Mesothelial cell of epicardium (in vitro differentiated cells): Measurements from ENCODE around the gene LY6G5B. TPM values are rescaled to one million over a fixed set of nuclear protein-coding genes. Genes with fewer than 3 reads are reported as not detected.
A peak's percentile ranks its signal among the peaks of the same experiment; 100 is the strongest.

ENCODE experiments used
- DNase-seq, 2 experiments: peaks; one replicate each; pipeline ENCODE4 v3.0.0; 2021; ENCODE audit warnings: low spot score in 2 of 2; ENCODE audit not compliant: unreplicated experiment in 2 of 2
- H3K27ac Mint-ChIP-seq: 2 replicates; pipeline ENCODE4 v1.8.0; 2021; ENCODE audit warnings: mixed read lengths
- H3K27me3 Mint-ChIP-seq: 2 replicates; pipeline ENCODE4 v1.8.0; 2021; ENCODE audit warnings: low read depth, mixed read lengths
- H3K36me3 Mint-ChIP-seq: 2 replicates; pipeline ENCODE4 v1.8.0; 2021; ENCODE audit warnings: mixed read lengths
- H3K4me1 Mint-ChIP-seq: 2 replicates; pipeline ENCODE4 v1.8.0; 2021; ENCODE audit warnings: mixed read lengths
- H3K4me3 Mint-ChIP-seq: 2 replicates; pipeline ENCODE4 v1.8.0; 2021; ENCODE audit warnings: mild to moderate bottlenecking, moderate library complexity, mixed read lengths
- H3K9me3 Mint-ChIP-seq: 2 replicates; pipeline ENCODE4 v1.8.0; 2021; ENCODE audit warnings: mixed read lengths
- total RNA-seq: library from RNA; stranded (reverse); gene quantifications from 3 replicates; pipeline ENCODE4 v1.2.1, GENCODE V29; 2021
- TF ChIP-seq, protein P1 (sequence below): fragments of 200-600 bp; sonication (generic); IDR thresholded peaks from one replicate; pipeline ENCODE4 v1.5.0; 2021; ENCODE audit warnings: antibody characterized with exemption; ENCODE audit not compliant: unreplicated experiment

Gene LY6G5B
- total RNA-seq, 1 donor from 2014 or later = 36.5 TPM

GRCh38 chr6:31658158-31658688 lies 11.6 kb upstream of the LY6G5B start:
- no peak for DNase-seq
- Mint-ChIP-seq H3K36me3 (peaks cover 7% of the 10 kb centered on the region), H3K9me3 (no peaks in the 10 kb centered on the region), H3K4me3 (peak overlapping the region; percentile 86), H3K27me3 (no peaks in the 10 kb centered on the region), H3K4me1 (peaks cover 40% of the 10 kb centered on the region), H3K27ac (peak overlapping the region; percentile 26)
- TF ChIP-seq, protein P1, sequence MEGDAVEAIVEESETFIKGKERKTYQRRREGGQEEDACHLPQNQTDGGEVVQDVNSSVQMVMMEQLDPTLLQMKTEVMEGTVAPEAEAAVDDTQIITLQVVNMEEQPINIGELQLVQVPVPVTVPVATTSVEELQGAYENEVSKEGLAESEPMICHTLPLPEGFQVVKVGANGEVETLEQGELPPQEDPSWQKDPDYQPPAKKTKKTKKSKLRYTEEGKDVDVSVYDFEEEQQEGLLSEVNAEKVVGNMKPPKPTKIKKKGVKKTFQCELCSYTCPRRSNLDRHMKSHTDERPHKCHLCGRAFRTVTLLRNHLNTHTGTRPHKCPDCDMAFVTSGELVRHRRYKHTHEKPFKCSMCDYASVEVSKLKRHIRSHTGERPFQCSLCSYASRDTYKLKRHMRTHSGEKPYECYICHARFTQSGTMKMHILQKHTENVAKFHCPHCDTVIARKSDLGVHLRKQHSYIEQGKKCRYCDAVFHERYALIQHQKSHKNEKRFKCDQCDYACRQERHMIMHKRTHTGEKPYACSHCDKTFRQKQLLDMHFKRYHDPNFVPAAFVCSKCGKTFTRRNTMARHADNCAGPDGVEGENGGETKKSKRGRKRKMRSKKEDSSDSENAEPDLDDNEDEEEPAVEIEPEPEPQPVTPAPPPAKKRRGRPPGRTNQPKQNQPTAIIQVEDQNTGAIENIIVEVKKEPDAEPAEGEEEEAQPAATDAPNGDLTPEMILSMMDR = no peak

DNA sequence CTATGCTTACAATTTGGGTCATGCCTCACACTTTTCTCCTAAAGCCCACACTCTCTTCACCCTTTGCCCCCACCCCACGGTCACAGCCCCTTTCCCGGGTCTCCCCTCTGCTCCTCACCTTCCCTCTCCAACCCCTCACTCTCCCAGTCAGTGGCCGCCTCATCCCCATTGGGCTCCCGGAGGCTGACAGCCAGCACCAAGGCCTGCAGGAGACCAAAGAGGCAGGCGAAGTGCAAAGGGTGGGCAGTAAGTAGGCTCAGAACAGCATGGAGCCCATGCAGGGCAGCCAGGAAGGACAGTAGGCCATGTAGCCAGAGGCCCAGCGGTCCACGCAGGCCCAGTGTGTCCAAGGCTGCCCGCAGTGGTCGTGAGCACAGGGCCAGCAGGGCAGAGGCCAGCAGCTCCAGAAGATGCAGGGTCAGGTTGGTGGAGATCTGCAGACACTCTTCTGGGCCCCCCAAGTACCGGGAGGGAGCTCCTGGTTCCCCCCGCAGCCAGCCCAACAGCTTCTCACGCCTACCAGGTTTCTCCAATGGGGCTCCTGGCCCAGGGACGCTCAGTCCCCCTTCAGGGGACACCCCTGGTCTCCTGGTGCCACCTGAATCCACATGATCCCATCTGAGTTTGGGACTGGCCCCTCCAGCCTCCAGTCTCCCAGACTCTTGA lies 10.7 kb upstream of the LY6G5B start:
- Mint-ChIP-seq H3K36me3 (peaks cover 9% of the 10 kb centered on the region), H3K27ac (peak overlapping the region; percentile 91), H3K27me3 (no peaks in the 10 kb centered on the region), H3K4me3 (peak overlapping the region; percentile 86), H3K4me1 (peaks cover 48% of the 10 kb centered on the region), H3K9me3 (no peaks in the 10 kb centered on the region)
- DNase-seq = no peak
- TF ChIP-seq, protein P1 = no peak

DNA sequence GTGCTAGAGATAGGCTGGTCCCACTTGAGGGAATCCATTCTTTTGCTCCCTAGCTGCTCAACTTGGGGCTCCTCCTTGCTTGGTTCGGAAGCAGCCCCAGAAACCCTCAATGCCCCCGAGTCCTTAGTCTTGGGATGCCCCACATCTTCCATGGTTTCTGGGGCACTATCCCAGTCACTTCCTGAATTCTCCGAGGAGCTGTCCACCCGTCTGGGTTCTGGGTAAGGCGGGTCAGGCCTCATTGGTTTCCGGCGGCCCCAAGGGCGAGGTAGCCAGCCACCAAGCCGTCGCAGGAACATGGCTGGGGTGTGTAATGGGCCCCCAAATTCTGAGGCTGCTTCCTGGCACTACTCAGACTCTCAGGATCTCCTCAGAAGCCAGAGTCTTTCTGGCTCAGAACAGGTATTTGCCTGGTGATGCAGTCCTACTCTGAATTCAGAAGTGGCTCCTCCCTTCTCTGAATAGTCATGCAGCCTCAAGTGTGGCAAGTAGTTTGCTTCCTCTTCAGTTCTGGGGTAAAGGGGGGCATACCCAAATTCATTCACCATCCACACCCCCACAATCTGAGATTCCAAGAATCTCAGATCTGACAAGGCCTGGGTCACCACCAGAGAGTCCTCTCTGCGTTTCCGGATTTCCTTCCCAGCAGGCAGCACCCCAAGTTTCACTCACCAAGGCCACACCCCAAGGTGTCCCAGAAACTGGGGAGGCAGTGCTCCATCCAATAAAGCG lies 10.0 kb upstream of the LY6G5B start:
- no peak for DNase-seq

DNA sequence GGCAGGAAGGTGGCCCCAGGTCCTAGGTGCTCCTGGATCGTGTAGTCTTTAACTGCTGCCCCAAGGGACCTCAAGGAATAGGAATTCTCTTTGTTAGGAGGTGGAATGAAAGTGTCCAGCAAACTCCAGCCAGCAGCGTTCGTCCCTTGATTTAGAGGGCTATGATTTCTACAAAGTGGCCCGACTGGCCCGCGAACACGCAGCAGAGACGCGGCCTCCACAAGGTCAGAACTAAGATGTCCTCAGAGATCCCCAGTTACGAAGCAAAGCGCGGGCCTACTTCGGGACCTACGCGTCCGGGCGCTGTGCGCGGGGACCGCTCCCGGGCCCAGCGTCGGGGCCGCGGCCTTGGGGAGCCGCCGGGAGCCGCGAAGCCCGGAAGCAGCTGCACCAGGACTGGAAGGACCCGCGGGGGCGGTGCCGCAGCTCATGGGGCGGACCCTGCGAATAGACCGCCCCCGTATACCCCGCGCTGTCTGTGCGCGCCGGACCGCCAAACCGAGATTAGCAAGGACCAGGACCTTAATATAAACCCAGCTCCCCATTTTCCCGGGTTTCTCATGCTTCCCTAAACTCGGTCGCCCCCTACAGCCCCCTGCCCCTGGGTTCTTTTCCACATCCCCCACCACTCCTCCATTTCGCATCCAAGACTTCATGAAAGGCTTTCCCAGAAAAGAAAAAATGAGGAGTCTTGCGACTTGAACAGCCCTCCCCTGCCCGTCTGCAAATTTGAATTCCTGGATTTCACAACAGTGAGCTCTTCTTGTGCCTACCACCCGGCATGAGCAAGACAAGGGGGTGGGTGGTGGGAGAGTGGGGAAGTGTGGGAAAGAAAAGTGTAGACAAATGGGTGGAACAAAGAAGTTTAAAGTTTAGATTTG lies 9.2 kb upstream of the LY6G5B start, which contains the start of gene C6orf47:
TSS of gene C6orf47 (minus strand) at position 398 of the 881 bp plus-strand sequence. CDS start 831 bp downstream, outside the sequence.
- H3K4me3 Mint-ChIP-seq = peak within 1 kb of the TSS; percentile 86
- peaks cover 56% of the 10 kb centered on the region for H3K4me1 Mint-ChIP-seq
- H3K27ac Mint-ChIP-seq = peak within 1 kb of the TSS; percentile 94
- H3K36me3 Mint-ChIP-seq = peaks cover 8% of the 10 kb centered on the region
- DNase-seq = peak; percentile 77 to 83
- TF ChIP-seq, protein P1 = no peak
- H3K9me3 Mint-ChIP-seq = no peaks in the 10 kb centered on the region
- no peaks in the 10 kb centered on the region for H3K27me3 Mint-ChIP-seq

More for the DNA sequence above, 10.0 kb upstream of the LY6G5B start:
- Mint-ChIP-seq H3K4me3 (peak overlapping the region; percentile 86), H3K9me3 (no peaks in the 10 kb centered on the region), H3K27me3 (no peaks in the 10 kb centered on the region), H3K36me3 (peaks cover 9% of the 10 kb centered on the region), H3K27ac (peak overlapping the region; percentile 91), H3K4me1 (peaks cover 55% of the 10 kb centered on the region)
- TF ChIP-seq, protein P1 = no peak
